ENCODE data around the gene ST13.

GRCh38 chr22:40818747-40819598 is 37.5 kb downstream of the ST13 start, which contains the start of gene SLC25A17:
- TF ChIP-seq, protein P1, sequence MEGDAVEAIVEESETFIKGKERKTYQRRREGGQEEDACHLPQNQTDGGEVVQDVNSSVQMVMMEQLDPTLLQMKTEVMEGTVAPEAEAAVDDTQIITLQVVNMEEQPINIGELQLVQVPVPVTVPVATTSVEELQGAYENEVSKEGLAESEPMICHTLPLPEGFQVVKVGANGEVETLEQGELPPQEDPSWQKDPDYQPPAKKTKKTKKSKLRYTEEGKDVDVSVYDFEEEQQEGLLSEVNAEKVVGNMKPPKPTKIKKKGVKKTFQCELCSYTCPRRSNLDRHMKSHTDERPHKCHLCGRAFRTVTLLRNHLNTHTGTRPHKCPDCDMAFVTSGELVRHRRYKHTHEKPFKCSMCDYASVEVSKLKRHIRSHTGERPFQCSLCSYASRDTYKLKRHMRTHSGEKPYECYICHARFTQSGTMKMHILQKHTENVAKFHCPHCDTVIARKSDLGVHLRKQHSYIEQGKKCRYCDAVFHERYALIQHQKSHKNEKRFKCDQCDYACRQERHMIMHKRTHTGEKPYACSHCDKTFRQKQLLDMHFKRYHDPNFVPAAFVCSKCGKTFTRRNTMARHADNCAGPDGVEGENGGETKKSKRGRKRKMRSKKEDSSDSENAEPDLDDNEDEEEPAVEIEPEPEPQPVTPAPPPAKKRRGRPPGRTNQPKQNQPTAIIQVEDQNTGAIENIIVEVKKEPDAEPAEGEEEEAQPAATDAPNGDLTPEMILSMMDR (IDR thresholded peaks at IDR 0.05): peak in 5 of 6 experiments; percentile 19 to 49 (median 42)
- peak in 1 of 2 donors; percentile 53 for TF ChIP-seq POLR2A (IDR thresholded peaks at IDR 0.05)

All from thyroid gland (tissue), 4 donors.